Activated naive CD4-positive, alpha-beta T cell treated with anti-CD3 and anti-CD28 coated beads, Interleukin-2, amount 50 U/mL, for 16 hours (primary cell): ENCODE data around the gene IL12B.
"Not testable (repeated sequence)": the region's sequence is repeated elsewhere in the genome, so short reads cannot be mapped to it uniquely, and the experiment has no call there.

Experiments used
- DNase-seq: peaks from one replicate; pipeline ENCODE4 v3.0.0-alpha.2; 2020

Gene IL12B

GRCh38 chr5:159332800-159333544 is 2.7 kb upstream of the IL12B start:
- no peak for DNase-seq

DNA sequence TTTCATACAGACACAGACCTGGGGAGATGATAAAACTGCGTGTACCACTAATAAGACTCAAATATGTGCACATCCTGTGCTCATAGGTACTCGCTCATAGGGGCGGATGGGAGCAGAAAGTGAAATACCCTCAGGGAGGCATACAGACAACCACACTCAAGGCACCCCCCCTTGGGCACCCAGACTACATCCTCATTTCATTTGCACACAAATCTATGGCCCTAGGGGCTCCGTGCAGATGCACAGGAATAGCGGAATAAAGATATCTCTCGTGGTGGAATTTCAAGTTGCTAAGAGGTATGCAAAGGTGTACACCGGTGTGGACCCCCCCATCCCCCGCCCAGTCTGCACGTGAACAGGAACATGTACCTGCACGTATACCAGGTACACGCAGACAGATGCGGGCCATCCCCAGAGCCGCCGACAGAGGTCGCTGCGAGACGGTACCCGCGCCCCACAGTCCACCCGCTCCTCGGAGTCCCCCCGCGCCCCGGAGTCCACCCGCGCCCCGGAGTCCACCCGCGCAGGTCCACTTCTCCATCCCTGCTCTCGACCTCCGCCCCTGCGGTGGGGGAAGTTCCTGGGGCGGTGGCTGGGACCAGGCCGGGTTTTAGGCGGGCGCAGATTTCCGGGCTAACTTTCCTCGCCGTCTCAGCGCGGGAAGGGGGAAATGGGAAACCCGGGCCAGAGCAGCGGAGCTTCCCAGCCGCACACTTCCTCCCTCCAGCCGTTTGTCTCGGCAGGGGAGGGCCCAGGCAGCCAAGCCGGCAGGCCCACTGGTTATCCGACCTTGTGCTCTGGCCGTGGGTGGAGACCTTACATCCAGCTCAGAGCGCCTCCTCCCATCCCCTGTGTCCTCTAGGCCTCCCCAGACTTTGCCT is 1.0 kb upstream of the IL12B start:
- peak; percentile 77 for DNase-seq

DNA sequence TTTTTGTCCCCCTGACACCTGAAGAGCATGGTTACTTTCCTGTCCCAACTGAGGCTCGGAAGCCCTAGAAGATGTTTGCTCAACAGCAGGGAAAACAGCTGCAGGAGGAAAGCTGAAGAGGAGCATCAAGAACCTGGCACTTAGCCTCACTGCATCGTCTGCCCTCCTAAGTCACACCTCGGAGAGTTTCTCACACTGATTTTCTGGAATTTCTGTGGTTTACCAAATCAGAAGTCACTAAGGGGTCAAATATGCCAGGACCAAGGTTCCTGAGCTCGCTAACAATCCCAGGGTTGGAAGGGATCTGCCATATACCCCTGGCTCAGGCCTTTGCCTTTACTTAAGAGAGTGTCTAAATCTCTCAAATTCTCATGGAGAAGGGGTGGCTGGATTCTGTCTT is 5.3 kb downstream of the IL12B start:
- DNase-seq, result no peak

DNA sequence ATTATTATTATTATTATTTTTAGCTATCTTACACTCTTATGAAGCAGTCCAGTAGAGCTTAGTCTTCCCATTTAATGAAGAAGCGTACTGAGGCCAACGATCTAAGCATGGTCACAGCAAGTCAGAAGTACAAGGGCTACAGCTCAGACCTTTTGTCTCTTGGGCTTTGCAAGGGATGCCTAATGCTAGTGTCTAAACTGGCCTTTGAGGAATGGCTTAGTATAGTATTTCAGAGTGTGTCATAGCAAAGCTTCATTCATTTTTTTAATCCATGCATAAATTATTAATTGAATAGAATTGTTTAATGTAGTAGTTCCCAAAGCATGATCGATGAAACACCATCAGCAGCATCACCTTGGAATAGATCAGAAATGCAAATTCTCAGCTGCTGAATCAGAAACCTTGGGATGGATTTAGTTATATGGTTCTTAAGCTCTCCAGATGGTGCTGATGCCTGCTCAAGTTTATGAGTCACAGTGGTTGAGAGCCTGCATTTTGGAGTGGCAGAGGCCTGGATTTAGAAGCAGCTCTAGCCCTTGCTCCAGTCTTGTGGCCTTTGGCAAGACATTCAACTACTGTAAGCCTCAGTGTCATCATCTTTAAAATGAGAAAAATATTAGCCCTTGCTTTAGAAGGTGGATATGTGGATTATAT is 6.1 kb downstream of the IL12B start:
- DNase-seq, result no peak

- no peak for DNase-seq
Observed at GRCh38 chr5:159322180-159322579, 8.1 kb downstream of the IL12B start.

GRCh38 chr5:159319832-159320231 is 10.5 kb downstream of the IL12B start:
- no peak for DNase-seq

DNA sequence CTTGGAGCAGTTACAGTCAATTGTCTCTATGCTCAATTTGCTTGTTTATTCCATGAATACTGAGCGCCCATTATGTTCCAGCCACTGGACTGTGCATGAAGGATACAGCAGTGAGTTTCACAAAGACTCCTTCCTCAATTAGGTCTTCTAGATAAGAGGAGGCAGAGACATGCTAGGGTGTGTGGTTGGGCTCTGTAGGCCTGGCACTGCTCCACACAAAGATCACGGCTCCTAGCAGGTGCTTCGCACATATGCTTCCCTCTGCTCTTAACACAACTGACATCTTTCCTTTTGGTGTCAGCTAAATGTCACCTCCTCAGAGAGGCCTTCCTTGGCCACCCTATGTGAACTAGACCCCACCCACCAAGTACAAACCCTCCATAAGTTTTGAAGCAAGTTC is 10.9 kb downstream of the IL12B start:
- no peak for DNase-seq

GRCh38 chr5:159318448-159318847 is 11.8 kb downstream of the IL12B start:
- DNase-seq, result no peak

GRCh38 chr5:159317849-159318248 is 12.4 kb downstream of the IL12B start:
- DNase-seq, result no peak

DNA sequence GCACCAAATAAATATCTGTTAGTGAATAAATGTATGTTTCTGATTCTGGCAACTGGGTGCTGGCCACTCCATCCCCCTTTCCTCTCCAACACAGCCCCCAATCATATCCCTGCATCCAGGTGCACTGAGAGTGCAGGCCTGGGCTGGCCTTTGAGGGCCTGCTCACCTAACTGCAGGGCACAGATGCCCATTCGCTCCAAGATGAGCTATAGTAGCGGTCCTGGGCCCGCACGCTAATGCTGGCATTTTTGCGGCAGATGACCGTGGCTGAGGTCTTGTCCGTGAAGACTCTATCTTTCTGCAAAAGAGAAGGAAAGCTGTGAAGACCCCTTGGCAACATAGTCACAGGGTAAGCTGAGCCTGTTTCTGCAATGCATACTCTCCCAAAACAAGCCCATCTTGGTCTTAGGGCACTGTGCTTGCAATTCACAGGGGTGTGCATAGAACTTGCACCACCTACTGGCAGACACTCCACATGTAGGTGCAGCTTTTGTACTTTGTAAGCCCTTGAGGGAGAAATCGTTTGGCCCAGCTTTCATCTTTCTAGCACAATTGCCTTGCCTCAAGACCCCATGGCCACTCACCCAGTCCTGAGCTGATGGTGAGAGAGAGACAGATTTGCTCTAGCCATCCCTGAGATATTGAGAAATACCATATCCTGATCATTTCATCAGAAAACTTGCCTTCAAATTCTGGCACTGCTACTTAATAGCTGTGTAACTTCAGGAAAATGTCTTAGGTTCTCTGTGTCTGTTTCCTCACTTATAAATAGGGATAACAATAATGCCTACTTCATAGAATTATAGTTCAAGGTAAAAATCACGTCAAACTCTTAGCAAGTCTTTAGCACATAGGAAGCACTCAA is 13.5 kb downstream of the IL12B start:
- DNase-seq, result peak; percentile 48

GRCh38 chr5:159313197-159313596 is 17.1 kb downstream of the IL12B start:
- DNase-seq, result no peak

- DNase-seq, result no peak
Observed at GRCh38 chr5:159311063-159311462, 19.2 kb downstream of the IL12B start.

DNA sequence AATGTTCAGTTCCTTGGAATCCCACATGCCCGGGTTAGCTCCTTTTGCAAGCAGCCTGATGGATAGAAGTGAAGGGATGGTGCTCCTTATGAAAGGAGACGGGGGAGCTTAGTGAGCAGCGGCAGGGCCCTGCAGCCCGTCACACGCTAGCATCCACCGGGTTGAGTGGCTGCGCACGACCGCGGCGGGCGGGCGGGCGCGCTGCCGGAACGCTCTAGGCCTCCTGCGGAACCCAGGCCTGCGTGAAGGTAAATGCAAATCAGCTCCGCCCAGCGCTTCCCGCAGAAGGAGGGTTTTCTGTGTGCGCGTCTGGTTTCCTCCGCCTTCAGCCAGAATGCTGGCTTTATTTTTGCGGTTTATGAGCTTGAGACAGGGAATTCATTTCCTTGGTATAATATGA is 19.8 kb downstream of the IL12B start:
- peak; percentile 42 for DNase-seq

GRCh38 chr5:159309689-159310433 is 20.4 kb downstream of the IL12B start:
- no peak for DNase-seq

DNA sequence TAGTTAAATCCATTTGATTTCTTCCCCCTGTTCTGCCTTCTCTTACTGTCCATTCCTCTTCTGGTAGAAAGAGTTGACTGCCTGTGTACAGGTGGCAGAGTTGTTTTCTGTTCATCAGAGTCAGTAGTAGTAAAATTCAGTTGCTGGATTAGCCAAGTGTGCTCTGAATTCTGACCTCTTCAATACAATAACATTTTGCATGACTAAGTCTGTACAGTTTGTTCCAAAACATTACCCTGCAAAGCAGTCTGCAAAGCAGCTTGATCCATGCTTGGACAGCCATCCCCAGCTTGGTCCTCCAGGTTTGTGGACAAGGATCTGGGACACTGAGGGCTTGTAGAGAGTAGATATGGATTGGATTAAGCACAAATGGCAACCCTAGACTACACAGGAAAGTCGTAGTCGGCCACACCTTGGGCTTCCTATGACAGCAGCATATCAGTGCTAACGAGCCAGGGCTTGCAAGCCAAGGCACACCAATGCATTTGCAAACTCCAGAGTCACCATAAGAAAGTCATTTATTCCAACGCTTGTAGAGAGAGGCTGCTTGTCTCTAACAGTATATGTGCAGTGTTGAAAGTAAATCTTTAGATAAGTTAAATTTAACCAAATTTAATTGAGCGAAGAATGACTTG is 25.2 kb downstream of the IL12B start:
- no peak for DNase-seq

- no peak for DNase-seq
Observed at GRCh38 chr5:159303286-159303685, 27.0 kb downstream of the IL12B start.

GRCh38 chr5:159301929-159302860 is 28.1 kb downstream of the IL12B start:
- not testable (repeated sequence) for DNase-seq

- no peak for DNase-seq
Observed at GRCh38 chr5:159301466-159301865, 28.8 kb downstream of the IL12B start.

DNA sequence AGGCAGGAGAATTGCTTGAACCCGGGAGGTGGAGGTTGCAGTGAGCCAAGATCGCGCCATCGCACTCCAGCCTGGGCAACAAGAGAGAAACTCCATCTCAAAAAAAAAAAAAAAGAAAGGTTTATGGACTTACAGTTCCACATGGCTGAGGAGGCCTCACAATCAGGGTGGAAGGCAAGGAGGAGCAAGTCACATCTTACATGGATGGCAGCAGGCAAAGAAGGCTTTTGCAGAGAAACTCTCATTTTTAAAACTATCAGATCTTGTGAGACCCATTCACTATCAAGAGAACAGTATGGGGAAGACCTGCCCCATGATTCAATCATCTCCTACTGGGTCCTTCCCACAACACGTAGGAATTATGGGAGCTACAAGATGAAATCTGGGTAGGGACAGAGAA is 33.0 kb downstream of the IL12B start:
- DNase-seq, result not testable (repeated sequence)

GRCh38 chr5:159294921-159295320 is 35.4 kb downstream of the IL12B start:
- DNase-seq, result no peak
